HCT116 (cell line): ENCODE results near the gene CA10. TPM values are rescaled to one million over a fixed set of nuclear protein-coding genes. Genes with fewer than 3 reads are reported as not detected.

Source experiments
- ATAC-seq: fragments of 200-7000 bp; cut with Tn5 transposase; 2 replicates; pipeline ENCODE4 v1.9.1; 2020; ENCODE audit warnings: mild to moderate bottlenecking, moderate library complexity
- BruUV-seq: library from RNA; stranded (reverse); fragments of 400-500 nt; replicated peaks from 2 replicates; lab custom pipeline; 2021; lab: Mats Ljungman, UMichigan
- CTCF ChIA-PET: fragments of 300-600 bp; sonication (Branson Sonifier 250); formaldehyde crosslinking; loops from one replicate; lab custom pipeline; 2021; ENCODE audit warnings: antibody characterized with exemption; lab: Charles Lee
- POLR2A ChIA-PET: fragments of 300-600, 350-600 bp; sonication (Branson Sonifier 250); formaldehyde crosslinking; loops from one replicate; lab custom pipeline; 2021; ENCODE audit warnings: antibody characterized with exemption; lab: Charles Lee
- RAD21 ChIA-PET, 2 experiments: fragments of 300-600 bp; sonication (Branson Sonifier 250); formaldehyde crosslinking; loops; one replicate each; lab custom pipeline; 2023; ENCODE audit warnings: low total read pairs in 2 of 2; ENCODE audit not compliant: uncharacterized antibody in 2 of 2, unreplicated experiment in 2 of 2, low non-redundant PET in 1 of 2; lab: Charles Lee
- DNase-seq: peaks from one replicate; pipeline ENCODE4 v3.0.0-alpha.2; 2010; ENCODE audit warnings: low read depth, low spot score
- H2AFZ ChIP-seq: fragments of 200-600 bp; shearing (Covaris generic), sonication (generic); 2 replicates; pipeline ENCODE4 v1.6.1; 2017; ENCODE audit warnings: low read depth, mixed run types, mixed read lengths, antibody characterized with exemption, low read length; ENCODE audit not compliant: poor library complexity, severe bottlenecking
- H3K27ac ChIP-seq: 2 replicates; pipeline ENCODE4 v1.5.1; 2012; ENCODE audit warnings: low read depth, low read length
- H3K27me3 ChIP-seq: fragments of 200-600 bp; sonication (generic); 2 replicates; pipeline ENCODE4 v1.6.1; 2016; ENCODE audit warnings: mixed run types, low read length, mixed read lengths; ENCODE audit not compliant: insufficient read depth
- H3K36me3 ChIP-seq, 2 experiments: fragments of 200-500 bp in 1 of 2; fragments of 200-600 bp in 1 of 2; sonication (Bioruptor generic) in 1 of 2; sonication (generic) in 1 of 2; 2 replicates each; pipeline versions ENCODE4 v1.5.1 to v1.6.1; 2014 to 2016; ENCODE audit warnings: low read length in 2 of 2, inconsistent platforms in 1 of 2, mixed read lengths in 1 of 2, mixed run types in 1 of 2; ENCODE audit not compliant: insufficient read depth in 2 of 2, control insufficient read depth in 1 of 2
- H3K4me1 ChIP-seq, 2 experiments: fragments of 200-600 bp in 1 of 2; sonication (generic) in 1 of 2; 2 replicates each; pipeline versions ENCODE4 v1.5.1 to v1.6.1; 2012 to 2017; ENCODE audit warnings: low read length in 2 of 2, inconsistent platforms in 1 of 2, mild to moderate bottlenecking in 1 of 2, mixed read lengths in 1 of 2, mixed run types in 1 of 2, moderate library complexity in 1 of 2; ENCODE audit not compliant: insufficient read depth in 2 of 2, control insufficient read depth in 1 of 2
- H3K4me2 ChIP-seq: fragments of 200-600 bp; sonication (generic); 2 replicates; pipeline ENCODE4 v1.6.1; 2017; ENCODE audit warnings: mixed run types, low read length, mixed read lengths
- H3K4me3 ChIP-seq, 2 experiments: fragments of 200-600 bp in 1 of 2; sonication (generic) in 1 of 2; replicated peaks in 1 of 2; 2 replicates each; pipeline ENCODE4 v1.5.1; 2011 to 2016; ENCODE audit warnings: low read length in 2 of 2, control low read depth in 1 of 2, low read depth in 1 of 2, mild to moderate bottlenecking in 1 of 2, mixed read lengths in 1 of 2, mixed run types in 1 of 2
- H3K79me2 ChIP-seq: fragments of 200-600 bp; sonication (generic); 2 replicates; pipeline ENCODE4 v1.6.1; 2017; ENCODE audit warnings: mild to moderate bottlenecking, mixed run types, low read length, moderate library complexity, mixed read lengths; ENCODE audit not compliant: insufficient read depth
- H3K9ac ChIP-seq: fragments of 200-600 bp; sonication (generic); 2 replicates; pipeline ENCODE4 v1.6.1; 2016; ENCODE audit warnings: low read length, mixed read lengths
- H3K9me2 ChIP-seq: fragments of 200-600 bp; sonication (generic), shearing (Covaris generic); 2 replicates; pipeline ENCODE4 v1.6.1; 2017; ENCODE audit warnings: mixed run types, mild to moderate bottlenecking, moderate library complexity; ENCODE audit not compliant: insufficient read depth
- H3K9me3 ChIP-seq, 2 experiments: fragments of 200-500 bp in 1 of 2; fragments of 200-600 bp in 1 of 2; sonication (Bioruptor generic) in 1 of 2; sonication (generic) in 1 of 2; 2 replicates each; pipeline ENCODE4 v1.6.1; 2014 to 2017; ENCODE audit warnings: low read length in 2 of 2, mixed read lengths in 2 of 2, inconsistent platforms in 1 of 2, low read depth in 1 of 2, mild to moderate bottlenecking in 1 of 2, mixed run types in 1 of 2, moderate library complexity in 1 of 2; ENCODE audit not compliant: control insufficient read depth in 1 of 2, insufficient read depth in 1 of 2
- H4K20me1 ChIP-seq: fragments of 200-600 bp; sonication (generic), shearing (Covaris generic); 2 replicates; pipeline ENCODE4 v1.6.1; 2017; ENCODE audit warnings: mixed run types, mild to moderate bottlenecking, moderate library complexity; ENCODE audit not compliant: insufficient read depth
- CEBPB ChIP-seq: IDR thresholded peaks from 2 replicates; pipeline ENCODE4 v1.6.1; 2012; ENCODE audit warnings: low read depth
- EGR1 ChIP-seq: IDR thresholded peaks from 2 replicates; pipeline ENCODE4 v1.6.1; 2012; ENCODE audit warnings: low read depth
- EZH2 ChIP-seq: fragments of 200-600 bp; sonication (generic); IDR thresholded peaks from 2 replicates; pipeline ENCODE4 v1.6.1; 2017; ENCODE audit warnings: antibody characterized with exemption, mixed run types
- EZH2phosphoT487 ChIP-seq: fragments of 200-600 bp; IDR thresholded peaks from 2 replicates; pipeline ENCODE4 v1.6.1; 2018; ENCODE audit warnings: antibody characterized with exemption, borderline replicate concordance
- FOSL1 ChIP-seq: IDR thresholded peaks from 2 replicates; pipeline ENCODE4 v1.6.1; 2012; ENCODE audit warnings: low read depth
- POLR2A ChIP-seq: IDR thresholded peaks from 2 replicates; pipeline ENCODE4 v1.7.0; 2011; ENCODE audit warnings: borderline replicate concordance; ENCODE audit not compliant: insufficient read depth, insufficient read length; ENCODE audit errors: extremely low read depth
- POLR2AphosphoS5 ChIP-seq: IDR thresholded peaks from 2 replicates; pipeline ENCODE4 v1.6.1; 2011; ENCODE audit warnings: mild to moderate bottlenecking, low read depth, low read length, moderate library complexity
- SIN3A ChIP-seq: IDR thresholded peaks from 2 replicates; pipeline ENCODE4 v1.6.1; 2012; ENCODE audit warnings: low read depth
- TCF7L2 ChIP-seq: IDR thresholded peaks from 2 replicates; pipeline ENCODE4 v1.7.0; 2011; ENCODE audit warnings: borderline replicate concordance, inconsistent platforms; ENCODE audit not compliant: insufficient read depth, insufficient read length; ENCODE audit errors: extremely low read depth
- YY1 ChIP-seq: IDR thresholded peaks from 2 replicates; pipeline ENCODE4 v1.6.1; 2011; ENCODE audit warnings: low read length, low read depth, moderate library complexity, mild to moderate bottlenecking; ENCODE audit not compliant: insufficient replicate concordance; ENCODE audit errors: extremely low read depth
- intact Hi-C: fragments of 100-400 bp; cut with micrococcal nuclease; formaldehyde crosslinking; loops from 2 replicates; pipeline ENCODE4 v1.10.0; 2022
- total RNA-seq: library from RNA; stranded (reverse); gene quantifications from one replicate; pipeline ENCODE4 v1.2.1, GENCODE V29; 2021; ENCODE audit not compliant: unreplicated experiment
- TF ChIP-seq, protein P1 (sequence below): IDR thresholded peaks from 2 replicates; pipeline ENCODE4 v1.6.1; 2011; ENCODE audit warnings: mild to moderate bottlenecking, low read length, moderate library complexity; ENCODE audit not compliant: insufficient replicate concordance; ENCODE audit errors: extremely low read depth
- TF ChIP-seq, protein P2 (sequence below): IDR thresholded peaks from 2 replicates; pipeline ENCODE4 v1.6.1; 2012
- TF ChIP-seq, protein P3 (sequence below), 3 experiments: fragments of 200-600 bp in 1 of 3; sonication (generic) in 1 of 3; IDR thresholded peaks in 2 of 3; conservative IDR thresholded peaks in 1 of 3; 2 replicates each; pipeline ENCODE4 v1.5.1; 2012 to 2017; ENCODE audit warnings: low read depth in 2 of 3, low read length in 2 of 3, antibody characterized with exemption in 1 of 3, borderline replicate concordance in 1 of 3, control low read depth in 1 of 3, mild to moderate bottlenecking in 1 of 3, mixed read lengths in 1 of 3, mixed run types in 1 of 3, moderate library complexity in 1 of 3; ENCODE audit not compliant: insufficient read depth in 1 of 3

CA10 gene
- total RNA-seq, 1 experiment from 2014 or later = not detected

DNA sequence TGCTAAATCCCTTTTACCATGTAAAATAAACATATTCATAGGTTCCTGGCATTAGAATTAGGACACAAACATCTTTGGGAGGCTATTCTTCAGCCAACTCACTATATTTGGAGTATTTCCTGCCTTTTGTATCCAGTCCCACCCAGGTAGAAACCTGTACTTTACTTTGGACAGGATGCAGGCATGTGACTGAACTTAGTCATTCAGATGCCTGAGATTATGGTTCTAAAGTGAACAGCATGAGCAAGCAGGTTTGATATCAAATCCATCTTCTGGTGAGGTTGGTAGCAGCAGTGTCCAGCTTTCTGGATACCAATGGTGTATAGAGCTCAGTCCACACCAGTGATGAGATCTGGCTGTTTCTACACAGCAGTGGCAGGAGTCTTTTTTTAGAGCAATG, 20.2 kb downstream of the CA10 start:
- DNase-seq = no peak
- no peak for ATAC-seq
- H4K20me1 ChIP-seq = no peaks in the 10 kb centered on the region
- H3K9me2 ChIP-seq = no peaks in the 10 kb centered on the region
- no peak overlapping the region for H3K9ac ChIP-seq
- H3K27ac ChIP-seq = no peak overlapping the region
- TF ChIP-seq EGR1 (no peak), CEBPB (no peak), SIN3A (no peak)
- TF ChIP-seq, protein P1, sequence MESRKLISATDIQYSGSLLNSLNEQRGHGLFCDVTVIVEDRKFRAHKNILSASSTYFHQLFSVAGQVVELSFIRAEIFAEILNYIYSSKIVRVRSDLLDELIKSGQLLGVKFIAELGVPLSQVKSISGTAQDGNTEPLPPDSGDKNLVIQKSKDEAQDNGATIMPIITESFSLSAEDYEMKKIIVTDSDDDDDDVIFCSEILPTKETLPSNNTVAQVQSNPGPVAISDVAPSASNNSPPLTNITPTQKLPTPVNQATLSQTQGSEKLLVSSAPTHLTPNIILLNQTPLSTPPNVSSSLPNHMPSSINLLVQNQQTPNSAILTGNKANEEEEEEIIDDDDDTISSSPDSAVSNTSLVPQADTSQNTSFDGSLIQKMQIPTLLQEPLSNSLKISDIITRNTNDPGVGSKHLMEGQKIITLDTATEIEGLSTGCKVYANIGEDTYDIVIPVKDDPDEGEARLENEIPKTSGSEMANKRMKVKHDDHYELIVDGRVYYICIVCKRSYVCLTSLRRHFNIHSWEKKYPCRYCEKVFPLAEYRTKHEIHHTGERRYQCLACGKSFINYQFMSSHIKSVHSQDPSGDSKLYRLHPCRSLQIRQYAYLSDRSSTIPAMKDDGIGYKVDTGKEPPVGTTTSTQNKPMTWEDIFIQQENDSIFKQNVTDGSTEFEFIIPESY = no peak
- CTCF ChIA-PET = no interaction called here
- H3K9me3 ChIP-seq = peaks cover 15 to 43% of the 10 kb centered on the region in 2 experiments; a peak in 3 of 4 replicates
- H3K79me2 ChIP-seq = no peaks in the 10 kb centered on the region
- BruUV-seq = no TSS peak
- no peak overlapping the region for H2AFZ ChIP-seq
- H3K27me3 ChIP-seq = no peaks in the 10 kb centered on the region
- no peaks in the 10 kb centered on the region for H3K36me3 ChIP-seq
- RAD21 ChIA-PET = no interaction called here
- POLR2A ChIA-PET = no interaction called here
- H3K4me1 ChIP-seq = no peaks in the 10 kb centered on the region
- no peak overlapping the region for H3K4me2 ChIP-seq
- intact Hi-C loops = no loop called here
- no peak overlapping the region for H3K4me3 ChIP-seq

DNA sequence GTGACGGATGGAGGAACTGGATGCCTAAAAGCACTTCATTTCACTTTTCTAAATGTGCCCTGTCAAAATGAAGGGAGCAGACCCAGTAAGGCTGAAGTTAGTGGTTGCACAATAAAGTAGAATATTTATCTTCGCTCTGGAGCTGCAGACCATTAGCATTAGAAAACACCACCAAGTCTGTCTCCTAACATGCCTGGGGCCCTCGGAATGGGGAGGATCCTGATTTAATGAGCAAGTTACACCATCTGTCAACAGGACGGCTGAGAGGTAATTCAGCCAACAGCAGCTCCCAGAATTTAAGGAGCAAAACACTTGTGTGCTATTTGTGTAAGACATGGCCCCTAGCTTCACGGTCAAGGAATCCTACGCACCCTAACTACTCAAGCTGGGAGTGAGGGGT, 22.3 kb downstream of the CA10 start:
- Histone ChIP-seq H3K9me3 (peaks cover 19 to 27% of the 10 kb centered on the region in 2 experiments; a peak in 2 of 4 replicates), H4K20me1 (no peaks in the 10 kb centered on the region), H3K79me2 (no peaks in the 10 kb centered on the region), H3K4me2 (no peak overlapping the region), H3K27ac (no peak overlapping the region), H2AFZ (no peak overlapping the region), H3K9me2 (no peaks in the 10 kb centered on the region), H3K4me1 (no peaks in the 10 kb centered on the region), H3K4me3 (no peak overlapping the region), H3K9ac (no peak overlapping the region), H3K36me3 (no peaks in the 10 kb centered on the region), H3K27me3 (no peaks in the 10 kb centered on the region)
- intact Hi-C loops = no loop called here
- DNase-seq (no peak), ATAC-seq (no peak)
- CTCF ChIA-PET = no interaction called here
- no TSS peak for BruUV-seq
- TF ChIP-seq EGR1 = no peak
- TF ChIP-seq, protein P2, sequence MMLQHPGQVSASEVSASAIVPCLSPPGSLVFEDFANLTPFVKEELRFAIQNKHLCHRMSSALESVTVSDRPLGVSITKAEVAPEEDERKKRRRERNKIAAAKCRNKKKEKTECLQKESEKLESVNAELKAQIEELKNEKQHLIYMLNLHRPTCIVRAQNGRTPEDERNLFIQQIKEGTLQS = no peak
- TF ChIP-seq POLR2AphosphoS5 = no peak
- TF ChIP-seq, protein P1 = no peak
- no peak for TF ChIP-seq TCF7L2
- TF ChIP-seq EZH2 = no peak
- TF ChIP-seq EZH2phosphoT487 = no peak
- TF ChIP-seq POLR2A = no peak
- TF ChIP-seq YY1 = no peak
- TF ChIP-seq, protein P3, sequence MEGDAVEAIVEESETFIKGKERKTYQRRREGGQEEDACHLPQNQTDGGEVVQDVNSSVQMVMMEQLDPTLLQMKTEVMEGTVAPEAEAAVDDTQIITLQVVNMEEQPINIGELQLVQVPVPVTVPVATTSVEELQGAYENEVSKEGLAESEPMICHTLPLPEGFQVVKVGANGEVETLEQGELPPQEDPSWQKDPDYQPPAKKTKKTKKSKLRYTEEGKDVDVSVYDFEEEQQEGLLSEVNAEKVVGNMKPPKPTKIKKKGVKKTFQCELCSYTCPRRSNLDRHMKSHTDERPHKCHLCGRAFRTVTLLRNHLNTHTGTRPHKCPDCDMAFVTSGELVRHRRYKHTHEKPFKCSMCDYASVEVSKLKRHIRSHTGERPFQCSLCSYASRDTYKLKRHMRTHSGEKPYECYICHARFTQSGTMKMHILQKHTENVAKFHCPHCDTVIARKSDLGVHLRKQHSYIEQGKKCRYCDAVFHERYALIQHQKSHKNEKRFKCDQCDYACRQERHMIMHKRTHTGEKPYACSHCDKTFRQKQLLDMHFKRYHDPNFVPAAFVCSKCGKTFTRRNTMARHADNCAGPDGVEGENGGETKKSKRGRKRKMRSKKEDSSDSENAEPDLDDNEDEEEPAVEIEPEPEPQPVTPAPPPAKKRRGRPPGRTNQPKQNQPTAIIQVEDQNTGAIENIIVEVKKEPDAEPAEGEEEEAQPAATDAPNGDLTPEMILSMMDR (IDR thresholded peaks at IDR 0.05 in 2 of 3, conservative IDR thresholded peaks at IDR 0.05 in 1 of 3; ENCODE audit: borderline replicate concordance in 1 of 3, insufficient read depth in 1 of 3, low read depth in 2 of 3, low read length in 2 of 3) = no peak
- no peak for TF ChIP-seq FOSL1
- RAD21 ChIA-PET = no interaction called here
- POLR2A ChIA-PET = no interaction called here
